Mesenchymal stem cell (in vitro differentiated cells and primary cell): Measurements from ENCODE around the gene SLC12A5.

Experiments used
- DNase-seq: peaks from one replicate; pipeline ENCODE4 v3.0.0-alpha.2; 2013
- H2AFZ ChIP-seq: one replicate; pipeline ENCODE4 v1.6.1; 2013; ENCODE audit warnings: low read depth, mild to moderate bottlenecking, control low read depth, inconsistent platforms, low read length, moderate library complexity
- H2AK5ac ChIP-seq: 2 replicates; pipeline ENCODE4 v1.6.1; 2013; ENCODE audit warnings: low read length, moderate library complexity, mild to moderate bottlenecking, inconsistent platforms; ENCODE audit not compliant: severe bottlenecking
- H2BK120ac ChIP-seq: one replicate; pipeline ENCODE4 v1.6.1; 2013; ENCODE audit warnings: low read depth, mild to moderate bottlenecking, inconsistent platforms, low read length, moderate library complexity
- H2BK12ac ChIP-seq, 2 experiments: one replicate each; pipeline ENCODE4 v1.6.1; 2013; ENCODE audit warnings: inconsistent platforms in 2 of 2, low read length in 2 of 2, mild to moderate bottlenecking in 2 of 2, moderate library complexity in 2 of 2, control low read depth in 1 of 2
- H2BK15ac ChIP-seq: one replicate; pipeline ENCODE4 v1.6.1; 2013; ENCODE audit warnings: mild to moderate bottlenecking, low read depth, inconsistent platforms; ENCODE audit not compliant: poor library complexity, severe bottlenecking
- H2BK5ac ChIP-seq: 2 replicates; pipeline ENCODE4 v1.6.1; 2013; ENCODE audit warnings: low read depth, mild to moderate bottlenecking, low read length, control low read depth, inconsistent platforms; ENCODE audit not compliant: poor library complexity, severe bottlenecking
- H3K14ac ChIP-seq, 2 experiments: one replicate each; pipeline ENCODE4 v1.6.1; 2013; ENCODE audit warnings: inconsistent platforms in 2 of 2, low read length in 2 of 2, control low read depth in 1 of 2, mild to moderate bottlenecking in 1 of 2, moderate library complexity in 1 of 2
- H3K18ac ChIP-seq, 2 experiments: one replicate each; pipeline ENCODE4 v1.6.1; 2013; ENCODE audit warnings: inconsistent platforms in 2 of 2, low read length in 2 of 2, control low read depth in 1 of 2, low read depth in 1 of 2, mild to moderate bottlenecking in 1 of 2
- H3K23ac ChIP-seq, 2 experiments: one replicate each; pipeline ENCODE4 v1.6.1; 2013; ENCODE audit warnings: inconsistent platforms in 2 of 2, low read length in 2 of 2, mild to moderate bottlenecking in 2 of 2, moderate library complexity in 2 of 2, control low read depth in 1 of 2
- H3K27ac ChIP-seq: 2 replicates; pipeline ENCODE4 v1.5.1; 2013; ENCODE audit warnings: mild to moderate bottlenecking, moderate library complexity, low read length, control low read depth, inconsistent platforms; ENCODE audit not compliant: poor library complexity, severe bottlenecking
- H3K27me3 ChIP-seq, 2 experiments: 2 replicates each; pipeline versions ENCODE4 v1.6.1 to v1.7.0; 2013; ENCODE audit warnings: low read length in 2 of 2, mild to moderate bottlenecking in 2 of 2, moderate library complexity in 2 of 2, control low read depth in 1 of 2, inconsistent platforms in 1 of 2; ENCODE audit not compliant: control insufficient read depth in 1 of 2, insufficient read depth in 1 of 2
- H3K36me3 ChIP-seq, 2 experiments: 2 replicates each; pipeline versions ENCODE4 v1.6.1 to v1.7.0; 2013; ENCODE audit warnings: low read length in 2 of 2, control low read depth in 1 of 2, inconsistent platforms in 1 of 2, low read depth in 1 of 2, mild to moderate bottlenecking in 1 of 2; ENCODE audit not compliant: insufficient read depth in 2 of 2, control insufficient read depth in 1 of 2
- H3K4ac ChIP-seq, 2 experiments: one replicate each; pipeline ENCODE4 v1.6.1; 2013; ENCODE audit warnings: inconsistent platforms in 2 of 2, low read length in 2 of 2, mild to moderate bottlenecking in 2 of 2, moderate library complexity in 2 of 2, control low read depth in 1 of 2, low read depth in 1 of 2
- H3K4me1 ChIP-seq: 2 replicates; pipeline ENCODE4 v1.6.1; 2013; ENCODE audit warnings: low read depth, low read length, control low read depth; ENCODE audit not compliant: control insufficient read depth, insufficient read depth
- H3K4me2 ChIP-seq: 2 replicates; pipeline ENCODE4 v1.6.1; 2013; ENCODE audit warnings: low read length, mild to moderate bottlenecking, inconsistent platforms; ENCODE audit not compliant: poor library complexity, severe bottlenecking
- H3K4me3 ChIP-seq, 2 experiments: 2 replicates each; pipeline versions ENCODE4 v1.5.1 to v1.7.0; 2013; ENCODE audit warnings: low read length in 2 of 2, mild to moderate bottlenecking in 2 of 2, control low read depth in 1 of 2, low read depth in 1 of 2; ENCODE audit not compliant: insufficient read depth in 1 of 2
- H3K79me1 ChIP-seq: replicated peaks from 2 replicates; pipeline ENCODE4 v1.6.1; 2013; ENCODE audit warnings: mild to moderate bottlenecking, control low read depth, low read length, inconsistent platforms; ENCODE audit not compliant: poor library complexity, severe bottlenecking
- H3K9ac ChIP-seq: 2 replicates; pipeline ENCODE4 v1.7.0; 2013; ENCODE audit warnings: mild to moderate bottlenecking, low read length, moderate library complexity
- H3K9me3 ChIP-seq: 2 replicates; pipeline ENCODE4 v1.7.0; 2013; ENCODE audit warnings: mild to moderate bottlenecking, low read length; ENCODE audit not compliant: control insufficient read depth
- H4K8ac ChIP-seq: one replicate; pipeline ENCODE4 v1.6.1; 2013; ENCODE audit warnings: inconsistent platforms, mild to moderate bottlenecking, low read length, moderate library complexity
- H4K91ac ChIP-seq: one replicate; pipeline ENCODE4 v1.6.1; 2013; ENCODE audit warnings: mild to moderate bottlenecking, low read length, inconsistent platforms
- WGBS: methylation state at CpG from one replicate; pipeline ENCODE4 v1.1.7; 2013; ENCODE audit warnings: mixed read lengths; 5-methylcytosine and 5-hydroxymethylcytosine counted together

SLC12A5 gene

DNA sequence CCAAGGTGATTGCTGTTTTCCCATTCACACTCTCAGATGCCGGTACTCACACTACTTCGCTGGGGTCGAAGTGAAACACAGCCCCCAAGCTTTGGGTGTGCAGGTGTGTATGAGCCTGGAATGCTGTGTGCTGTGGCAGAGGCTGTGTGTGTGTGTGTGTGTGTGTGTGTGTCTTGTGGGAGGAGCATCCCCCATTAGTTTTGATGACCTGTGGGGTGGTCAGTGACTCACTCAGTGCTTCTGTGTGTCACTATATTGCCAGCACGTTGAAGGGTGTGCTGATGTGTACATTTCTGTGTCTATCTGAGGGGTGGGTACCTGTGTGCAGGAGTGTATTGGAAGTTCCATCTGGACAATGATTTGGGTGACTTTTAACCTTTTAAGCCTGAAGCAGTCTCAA lies 5.0 kb upstream of the SLC12A5 start:
- H2BK12ac ChIP-seq, result no peak overlapping the region
- H4K91ac ChIP-seq, result no peak overlapping the region
- H3K4ac ChIP-seq, result no peak overlapping the region
- H3K27ac ChIP-seq, result no peak overlapping the region
- peaks cover 82 to 90% of the 10 kb centered on the region in 2 experiments for H3K27me3 ChIP-seq
- no peak overlapping the region for H2AK5ac ChIP-seq
- H3K18ac ChIP-seq, result no peak overlapping the region
- H2BK15ac ChIP-seq, result no peak overlapping the region
- no peak overlapping the region for H2BK120ac ChIP-seq
- H3K4me2 ChIP-seq, result no peak overlapping the region
- no peak for DNase-seq
- no peaks in the 10 kb centered on the region for H3K36me3 ChIP-seq
- no peak overlapping the region for H3K4me3 ChIP-seq
- peaks cover 17% of the 10 kb centered on the region for H3K4me1 ChIP-seq
- no peaks in the 10 kb centered on the region for H3K79me1 ChIP-seq
- H3K14ac ChIP-seq, result no peak overlapping the region
- 62% methylated on average over 4 of the region's 4 CpGs for WGBS
- no peak overlapping the region for H3K9ac ChIP-seq
- H2BK5ac ChIP-seq, result no peak overlapping the region
- H3K9me3 ChIP-seq, result no peaks in the 10 kb centered on the region
- no peak overlapping the region for H2AFZ ChIP-seq
- no peak overlapping the region for H4K8ac ChIP-seq
- H3K23ac ChIP-seq, result no peak overlapping the region

DNA sequence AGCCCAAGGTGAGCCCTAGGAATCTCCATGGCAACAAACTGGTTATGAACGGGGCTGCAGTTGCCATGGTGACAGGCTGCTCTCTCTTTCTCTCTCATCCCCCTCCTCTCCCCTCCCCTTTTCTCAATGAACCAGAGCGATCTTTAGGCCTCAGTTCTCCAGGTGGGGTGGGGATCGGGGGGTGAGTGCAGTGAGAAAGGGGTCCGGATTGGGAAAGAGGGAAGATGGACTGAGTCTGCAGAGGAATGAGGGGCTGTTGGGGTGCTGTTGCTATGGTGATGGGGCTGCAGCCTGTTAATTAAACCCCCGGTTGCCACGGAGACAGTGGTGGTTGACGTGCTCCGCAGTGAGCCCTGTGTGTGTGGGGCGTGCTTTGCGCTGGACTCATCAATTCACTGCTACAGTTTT lies 3.6 kb upstream of the SLC12A5 start:
- Histone ChIP-seq H2AFZ (no peak overlapping the region), H3K23ac (no peak overlapping the region), H3K36me3 (no peaks in the 10 kb centered on the region), H3K9me3 (no peaks in the 10 kb centered on the region), H3K4me1 (peaks cover 19% of the 10 kb centered on the region), H3K4me3 (no peak overlapping the region), H3K27me3 (peaks cover 88 to 91% of the 10 kb centered on the region in 2 experiments), H2BK12ac (no peak overlapping the region), H3K27ac (no peak overlapping the region), H4K8ac (no peak overlapping the region), H2BK5ac (no peak overlapping the region), H2BK120ac (no peak overlapping the region), H2AK5ac (no peak overlapping the region), H3K4ac (no peak overlapping the region), H2BK15ac (no peak overlapping the region), H3K9ac (no peak overlapping the region), H3K4me2 (no peak overlapping the region), H3K18ac (no peak overlapping the region), H3K79me1 (no peaks in the 10 kb centered on the region), H4K91ac (no peak overlapping the region), H3K14ac (no peak overlapping the region)
- no peak for DNase-seq
- 70% methylated on average over 10 of the region's 10 CpGs for WGBS

DNA sequence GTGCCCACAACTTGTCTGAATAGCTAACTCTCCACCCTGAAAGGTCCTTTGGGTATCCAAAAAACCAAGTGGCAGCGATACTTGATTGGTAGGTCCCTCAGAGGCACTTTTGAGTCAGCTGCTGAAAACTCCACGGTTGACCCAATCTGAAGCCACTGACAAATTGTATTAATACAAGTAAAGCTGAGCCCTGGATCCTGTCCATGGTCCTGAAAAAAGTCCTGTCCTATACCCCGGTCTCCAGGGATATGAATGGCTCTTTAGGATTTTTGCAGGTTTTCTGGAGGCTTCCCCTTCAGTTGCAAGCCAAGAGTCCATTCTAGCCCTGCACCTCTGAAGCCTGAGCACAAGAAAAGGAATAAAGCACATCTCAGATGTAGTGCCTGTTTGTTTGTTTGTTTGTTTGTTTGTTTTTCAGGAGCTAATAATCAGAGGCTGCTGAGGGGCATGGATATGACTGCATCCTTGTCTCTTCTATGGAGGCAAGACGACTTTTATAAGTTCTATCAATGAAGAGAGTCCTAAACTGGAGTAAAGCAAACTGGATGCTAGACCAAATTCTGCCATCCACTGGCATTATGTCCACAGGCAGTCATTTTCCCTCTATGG lies 1.7 kb upstream of the SLC12A5 start:
- Histone ChIP-seq H3K18ac (no peak overlapping the region), H3K9me3 (no peaks in the 10 kb centered on the region), H4K91ac (no peak overlapping the region), H3K23ac (no peak overlapping the region), H2AFZ (no peak overlapping the region), H3K4me1 (peaks cover 15% of the 10 kb centered on the region), H3K36me3 (no peaks in the 10 kb centered on the region), H3K4me2 (no peak overlapping the region), H2BK15ac (no peak overlapping the region), H3K4me3 (no peak overlapping the region), H2BK120ac (no peak overlapping the region), H2BK12ac (no peak overlapping the region), H3K27ac (no peak overlapping the region), H3K79me1 (no peaks in the 10 kb centered on the region), H3K14ac (no peak overlapping the region), H3K27me3 (peaks cover 94 to 97% of the 10 kb centered on the region in 2 experiments), H3K9ac (no peak overlapping the region), H4K8ac (no peak overlapping the region), H2BK5ac (no peak overlapping the region), H2AK5ac (no peak overlapping the region), H3K4ac (no peak overlapping the region)
- DNase-seq, result peak; percentile 69
- WGBS, result 19% methylated on average over 3 of the region's 4 CpGs

DNA sequence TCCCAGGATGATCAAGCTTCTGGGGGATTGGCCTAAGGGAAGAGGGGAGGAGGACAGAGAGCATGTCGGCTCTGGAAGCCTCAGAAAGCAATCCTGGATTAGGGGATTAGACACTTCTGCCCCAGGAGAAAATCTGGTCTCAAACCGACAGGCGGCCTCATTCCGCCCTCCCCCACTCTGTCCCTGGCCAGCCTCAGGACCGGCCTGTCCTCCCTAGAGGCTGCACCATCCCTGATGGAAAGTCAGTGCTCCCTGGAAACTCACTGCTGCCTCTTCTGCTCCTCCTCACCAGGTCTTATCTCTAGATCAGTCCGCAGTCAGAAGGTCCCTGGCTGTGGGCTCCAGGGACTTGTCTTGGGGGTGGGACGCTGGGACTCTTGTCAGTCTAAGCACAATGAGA lies 905 bp upstream of the SLC12A5 start:
- Histone ChIP-seq H2AK5ac (no peak overlapping the region), H2BK12ac (no peak overlapping the region), H3K18ac (no peak overlapping the region), H3K9ac (no peak overlapping the region), H3K14ac (no peak overlapping the region), H4K91ac (no peak overlapping the region), H3K23ac (no peak overlapping the region), H3K4me3 (no peak overlapping the region), H3K4ac (no peak overlapping the region), H2AFZ (no peak overlapping the region), H3K4me1 (peaks cover 10% of the 10 kb centered on the region), H3K9me3 (no peaks in the 10 kb centered on the region), H2BK5ac (no peak overlapping the region), H3K27me3 (peaks cover 94 to 98% of the 10 kb centered on the region in 2 experiments), H2BK15ac (no peak overlapping the region), H3K79me1 (no peaks in the 10 kb centered on the region), H3K4me2 (no peak overlapping the region), H3K36me3 (no peaks in the 10 kb centered on the region), H2BK120ac (no peak overlapping the region), H4K8ac (no peak overlapping the region), H3K27ac (no peak overlapping the region)
- DNase-seq, result no peak
- WGBS, result 79% methylated on average over 7 of the region's 7 CpGs
